K562 (cell line): ENCODE measurements around the gene ASPRV1. TPM values are rescaled to one million over a fixed set of nuclear protein-coding genes. Genes with fewer than 3 reads are reported as not detected.

Experiments used
- CTBP1 ChIP-seq: fragments of 450-650 bp; IDR thresholded peaks from 2 replicates; pipeline ENCODE4 v1.6.1; 2016; ENCODE audit warnings: borderline replicate concordance
- CTCF ChIP-seq, 3 experiments: IDR thresholded peaks in 2 of 3; conservative IDR thresholded peaks in 1 of 3; 2 replicates each; pipeline ENCODE4 v1.5.1; 2011 to 2012; ENCODE audit warnings: low read length in 3 of 3, mild to moderate bottlenecking in 3 of 3, control low read depth in 2 of 3, improper control_type of control experiment in 1 of 3, inconsistent platforms in 1 of 3, low read depth in 1 of 3, mixed read lengths in 1 of 3, moderate library complexity in 1 of 3; ENCODE audit not compliant: insufficient read depth in 2 of 3
- FOXJ2 ChIP-seq: fragments of 200-800 bp; sonication (Bioruptor generic); IDR thresholded peaks from 2 replicates; pipeline ENCODE4 v1.6.1; 2016; ENCODE audit warnings: missing genetic modification characterization, missing compliant biosample characterization
- GABPB2 ChIP-seq: fragments of 250-450 bp; sonication (Bioruptor Pico); conservative IDR thresholded peaks from 2 replicates; pipeline ENCODE4 v1.5.1; 2021; ENCODE audit warnings: mild to moderate bottlenecking
- HSF4 ChIP-seq: fragments of 250-450 bp; sonication (Bioruptor Pico); IDR thresholded peaks from 2 replicates; pipeline ENCODE4 v2.1.2; 2022; ENCODE audit warnings: mild to moderate bottlenecking, moderate library complexity, borderline replicate concordance
- IFI16 ChIP-seq: fragments of 250-450 bp; sonication (Bioruptor Pico); IDR thresholded peaks from 2 replicates; pipeline ENCODE4 v2.1.2; 2022; ENCODE audit warnings: mild to moderate bottlenecking, inconsistent platforms
- KLF13 ChIP-seq: fragments of 450-650 bp; IDR thresholded peaks from 2 replicates; pipeline ENCODE4 v1.6.1; 2016; ENCODE audit warnings: missing genetic modification characterization, low read depth, mild to moderate bottlenecking, missing compliant biosample characterization, moderate library complexity, borderline replicate concordance
- NCOA2 ChIP-seq, 2 experiments: fragments of 450-650 bp; IDR thresholded peaks; 2 replicates each; pipeline ENCODE4 v1.6.1; 2018; ENCODE audit warnings: mild to moderate bottlenecking in 2 of 2, moderate library complexity in 1 of 2; ENCODE audit not compliant: partially characterized antibody in 2 of 2
- NR2C1 ChIP-seq, 2 experiments: fragments of 450-650 bp; IDR thresholded peaks; 2 replicates each; pipeline ENCODE4 v1.6.1; 2017; ENCODE audit warnings: mild to moderate bottlenecking in 2 of 2, antibody characterized with exemption in 1 of 2, inconsistent platforms in 1 of 2, missing compliant biosample characterization in 1 of 2, missing genetic modification characterization in 1 of 2
- NR3C1 ChIP-seq: sonication (generic); formaldehyde crosslinking; IDR thresholded peaks from 2 replicates; pipeline ENCODE4 v1.8.1; 2022; ENCODE audit warnings: missing genetic modification reagents
- RFX1 ChIP-seq: fragments of 450-650 bp; IDR thresholded peaks from 2 replicates; pipeline ENCODE4 v1.6.1; 2016; ENCODE audit warnings: mild to moderate bottlenecking, moderate library complexity
- SNIP1 ChIP-seq: fragments of 450-650 bp; IDR thresholded peaks from 2 replicates; pipeline ENCODE4 v1.7.1; 2017; ENCODE audit warnings: low read depth, mild to moderate bottlenecking
- ZBTB12 ChIP-seq: fragments of 250-450 bp; sonication (Bioruptor Pico); IDR thresholded peaks from 2 replicates; pipeline ENCODE4 v1.4.0; 2020
- ZBTB49 ChIP-seq: sonication (generic); formaldehyde crosslinking; IDR thresholded peaks from 2 replicates; pipeline ENCODE4 v1.8.0; 2022; ENCODE audit warnings: missing genetic modification reagents, mild to moderate bottlenecking, borderline replicate concordance
- ZNF121 ChIP-seq: sonication (generic); formaldehyde crosslinking; conservative IDR thresholded peaks from 2 replicates; pipeline ENCODE4 v1.8.0; 2022; ENCODE audit warnings: missing genetic modification reagents
- ZNF212 ChIP-seq: fragments of 450-650 bp; formaldehyde crosslinking; IDR thresholded peaks from 2 replicates; pipeline ENCODE4 v1.4.0; 2020; ENCODE audit warnings: mild to moderate bottlenecking
- ZNF589 ChIP-seq: fragments of 200-800 bp; sonication (Bioruptor generic); IDR thresholded peaks from 2 replicates; pipeline ENCODE4 v1.6.1; 2016; ENCODE audit warnings: low read depth, missing genetic modification characterization, missing compliant biosample characterization
- polyA plus RNA-seq, 8 experiments: library from polyadenylated mRNA; depleted of rRNA in 4 of 8; stranded (reverse) in 5 of 8; unstranded in 3 of 8; fragments of >200 nt; fragmentation: Nextera tagmentation in 2 of 8; fragmentation: Illumina TruSeq in 1 of 8; extraction: Ambion mirVana in 2 of 8; extraction: Trizol in 1 of 8; gene quantifications; 2 replicates each; pipeline versions ENCODE4 v1.2.1 to v1.2.3, GENCODE V29; 2011 to 2014; ENCODE audit warnings: inconsistent platforms in 1 of 8, missing spikeins in 1 of 8
- total RNA-seq, 7 experiments: library from RNA; depleted of rRNA in 6 of 7; stranded (reverse); fragments of >200 nt in 6 of 7; fragmentation: Illumina TruSeq in 2 of 7; extraction: Trizol in 2 of 7; gene quantifications; 2 replicates each; pipeline versions ENCODE4 v1.2.1 to v1.2.3, GENCODE V29; 2011 to 2021; ENCODE audit warnings: low replicate concordance in 1 of 7

The ASPRV1 gene
- total and polyA plus RNA-seq, 9 of the 15 experiments (the other 6 are each of a cell fraction or from before 2014, with no cell fraction given): 0.17 to 0.72 (median 0.47) TPM; not detected in 1

- no peak for TF ChIP-seq ZBTB49 (CRISPR knock-in tag)
- TF ChIP-seq CTCF (IDR thresholded peaks at IDR 0.05 in 2 of 3, conservative IDR thresholded peaks at IDR 0.05 in 1 of 3; ENCODE audit: insufficient read depth in 2 of 3, low read depth in 1 of 3, low read length in 3 of 3): no peak
- no peak for TF ChIP-seq ZNF121 (CRISPR knock-in tag)
- TF ChIP-seq CTBP1: peak; percentile 30; the same call in 1 of the 2 replicates
- TF ChIP-seq ZNF589: peak; percentile 78; the same call in 1 of the 2 replicates
- TF ChIP-seq IFI16: no peak
- no peak for TF ChIP-seq SNIP1
- TF ChIP-seq FOXJ2 (tag): no peak
- TF ChIP-seq KLF13: 0 out of 2 replicates have a peak, but pooled peaks have one; percentile 19
- no peak for TF ChIP-seq GABPB2
- TF ChIP-seq NR2C1 (IDR thresholded peaks at IDR 0.05): no peak
- TF ChIP-seq NR2C1 (tag; IDR thresholded peaks at IDR 0.05): no peak
- no peak for TF ChIP-seq RFX1
- no peak for TF ChIP-seq NCOA2 (IDR thresholded peaks at IDR 0.05; ENCODE audit: partially characterized antibody in 2 of 2)
- no peak for TF ChIP-seq HSF4 (CRISPR knock-in tag)
- TF ChIP-seq ZNF212 (CRISPR knock-in tag): no peak
- no peak for TF ChIP-seq NR3C1 (CRISPR knock-in tag)
- TF ChIP-seq ZBTB12 (CRISPR knock-in tag): no peak
- TF ChIP-seq, all 486 proteins: peak for 69
Observed at GRCh38 chr2:69946351-69947324, 14.8 kb downstream of the ASPRV1 start (continued).
